Erythroblast (primary cell): Measurements from ENCODE around the gene CTNNA3.

Experiments used
- GATA1 ChIP-seq: IDR thresholded peaks from 2 replicates; pipeline ENCODE4 v1.6.1; 2011; ENCODE audit warnings: low read depth, mild to moderate bottlenecking, control low read depth, low read length, moderate library complexity
- POLR2A ChIP-seq: IDR thresholded peaks from 2 replicates; pipeline ENCODE4 v1.6.1; 2011; ENCODE audit warnings: mild to moderate bottlenecking, low read length

- no peak for TF ChIP-seq POLR2A
- TF ChIP-seq GATA1, result no peak
Measured at GRCh38 chr10:67246066-67246555, 449.9 kb downstream of the CTNNA3 start.
